ENCODE data around the gene INCA1. TPM values are rescaled to one million over a fixed set of nuclear protein-coding genes. Genes with fewer than 3 reads are reported as not detected.

INCA1 gene
- total and polyA plus RNA-seq, 2 of the 13 experiments (the other 11 are each of a cell fraction or from before 2014, with no cell fraction given): 0.93 to 2.6 TPM

GRCh38 chr17:4967539-4968485 is 29.5 kb downstream of the INCA1 start, which contains the start of gene SPAG7 (continued):
- TF ChIP-seq ZNF253 (CRISPR knock-in tag; IDR thresholded peaks at IDR 0.05; ENCODE audit: borderline replicate concordance) (peak; percentile 84), ZNF207 (IDR thresholded peaks at IDR 0.05; ENCODE audit: borderline replicate concordance) (no peak), MTF2 (CRISPR knock-in tag; IDR thresholded peaks at IDR 0.05; ENCODE audit: borderline replicate concordance) (peak; percentile 61; the same call in 1 of the 2 replicates), BCL6 (CRISPR knock-in tag; IDR thresholded peaks at IDR 0.05) (no peak; the same call in 1 of the 2 replicates), FOXA1 (IDR thresholded peaks at IDR 0.05) (no peak), FOXA1 (CRISPR knock-in tag; IDR thresholded peaks at IDR 0.05) (peak; percentile 73), SMAD3 (CRISPR knock-in tag; IDR thresholded peaks at IDR 0.05) (peak; percentile 41; the same call in 1 of the 2 replicates), ZC3H13 (CRISPR knock-in tag; IDR thresholded peaks at IDR 0.05) (peak; percentile 81; the same call in 1 of the 2 replicates), SOX13 (IDR thresholded peaks at IDR 0.05) (no peak), SOX13 (CRISPR knock-in tag; conservative IDR thresholded peaks at IDR 0.05 in 1 of 2, IDR thresholded peaks at IDR 0.05 in 1 of 2) (no peak; a peak in 1 of 4 replicates), ZFP90 (CRISPR knock-in tag; IDR thresholded peaks at IDR 0.05; ENCODE audit: borderline replicate concordance) (no peak), ZHX2 (IDR thresholded peaks at IDR 0.05; ENCODE audit: low read depth) (peak; percentile 84; the same call in 1 of the 2 replicates), ZHX2 (CRISPR knock-in tag; IDR thresholded peaks at IDR 0.05; ENCODE audit: borderline replicate concordance) (no peak; the same call in 1 of the 2 replicates), ZNF569 (CRISPR knock-in tag; IDR thresholded peaks at IDR 0.05; ENCODE audit: borderline replicate concordance) (peak; percentile 75; the same call in 1 of the 2 replicates), FOXO1 (CRISPR knock-in tag; IDR thresholded peaks at IDR 0.05) (peak; percentile 35; the same call in 1 of the 2 replicates)
- TF ChIP-seq, protein P1, sequence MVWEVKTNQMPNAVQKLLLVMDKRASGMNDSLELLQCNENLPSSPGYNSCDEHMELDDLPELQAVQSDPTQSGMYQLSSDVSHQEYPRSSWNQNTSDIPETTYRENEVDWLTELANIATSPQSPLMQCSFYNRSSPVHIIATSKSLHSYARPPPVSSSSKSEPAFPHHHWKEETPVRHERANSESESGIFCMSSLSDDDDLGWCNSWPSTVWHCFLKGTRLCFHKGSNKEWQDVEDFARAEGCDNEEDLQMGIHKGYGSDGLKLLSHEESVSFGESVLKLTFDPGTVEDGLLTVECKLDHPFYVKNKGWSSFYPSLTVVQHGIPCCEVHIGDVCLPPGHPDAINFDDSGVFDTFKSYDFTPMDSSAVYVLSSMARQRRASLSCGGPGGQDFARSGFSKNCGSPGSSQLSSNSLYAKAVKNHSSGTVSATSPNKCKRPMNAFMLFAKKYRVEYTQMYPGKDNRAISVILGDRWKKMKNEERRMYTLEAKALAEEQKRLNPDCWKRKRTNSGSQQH (CRISPR knock-in tag; IDR thresholded peaks at IDR 0.05; ENCODE audit: low read depth): peak; percentile 46
- TF ChIP-seq, protein P2, sequence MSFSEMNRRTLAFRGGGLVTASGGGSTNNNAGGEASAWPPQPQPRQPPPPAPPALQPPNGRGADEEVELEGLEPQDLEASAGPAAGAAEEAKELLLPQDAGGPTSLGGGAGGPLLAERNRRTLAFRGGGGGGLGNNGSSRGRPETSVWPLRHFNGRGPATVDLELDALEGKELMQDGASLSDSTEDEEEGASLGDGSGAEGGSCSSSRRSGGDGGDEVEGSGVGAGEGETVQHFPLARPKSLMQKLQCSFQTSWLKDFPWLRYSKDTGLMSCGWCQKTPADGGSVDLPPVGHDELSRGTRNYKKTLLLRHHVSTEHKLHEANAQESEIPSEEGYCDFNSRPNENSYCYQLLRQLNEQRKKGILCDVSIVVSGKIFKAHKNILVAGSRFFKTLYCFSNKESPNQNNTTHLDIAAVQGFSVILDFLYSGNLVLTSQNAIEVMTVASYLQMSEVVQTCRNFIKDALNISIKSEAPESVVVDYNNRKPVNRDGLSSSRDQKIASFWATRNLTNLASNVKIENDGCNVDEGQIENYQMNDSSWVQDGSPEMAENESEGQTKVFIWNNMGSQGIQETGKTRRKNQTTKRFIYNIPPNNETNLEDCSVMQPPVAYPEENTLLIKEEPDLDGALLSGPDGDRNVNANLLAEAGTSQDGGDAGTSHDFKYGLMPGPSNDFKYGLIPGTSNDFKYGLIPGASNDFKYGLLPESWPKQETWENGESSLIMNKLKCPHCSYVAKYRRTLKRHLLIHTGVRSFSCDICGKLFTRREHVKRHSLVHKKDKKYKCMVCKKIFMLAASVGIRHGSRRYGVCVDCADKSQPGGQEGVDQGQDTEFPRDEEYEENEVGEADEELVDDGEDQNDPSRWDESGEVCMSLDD (CRISPR knock-in tag; IDR thresholded peaks at IDR 0.05; ENCODE audit: borderline replicate concordance): no peak

Data from HepG2 (cell line).